ENCODE measurements around the gene ADSL.

The ADSL gene

GRCh38 chr22:40407831-40408717 lies 61.8 kb downstream of the ADSL start:
- TF ChIP-seq CTCF (IDR thresholded peaks at IDR 0.05; ENCODE audit: low read depth, low read length), result no peak
- no peak overlapping the region for H3K4me3 ChIP-seq (ENCODE audit: low read depth, low read length)

- H3K4me3 ChIP-seq (ENCODE audit: low read depth, low read length), result no peak overlapping the region
- TF ChIP-seq CTCF (IDR thresholded peaks at IDR 0.05; ENCODE audit: low read depth, low read length), result no peak
These were observed 62.7 kb downstream of the ADSL start for GRCh38 chr22:40408718-40409612.

- no peak for TF ChIP-seq CTCF (IDR thresholded peaks at IDR 0.05; ENCODE audit: low read depth, low read length)
- H3K4me3 ChIP-seq (ENCODE audit: low read depth, low read length), result no peak overlapping the region
These were observed 63.4 kb downstream of the ADSL start for GRCh38 chr22:40409613-40410113.

DNA sequence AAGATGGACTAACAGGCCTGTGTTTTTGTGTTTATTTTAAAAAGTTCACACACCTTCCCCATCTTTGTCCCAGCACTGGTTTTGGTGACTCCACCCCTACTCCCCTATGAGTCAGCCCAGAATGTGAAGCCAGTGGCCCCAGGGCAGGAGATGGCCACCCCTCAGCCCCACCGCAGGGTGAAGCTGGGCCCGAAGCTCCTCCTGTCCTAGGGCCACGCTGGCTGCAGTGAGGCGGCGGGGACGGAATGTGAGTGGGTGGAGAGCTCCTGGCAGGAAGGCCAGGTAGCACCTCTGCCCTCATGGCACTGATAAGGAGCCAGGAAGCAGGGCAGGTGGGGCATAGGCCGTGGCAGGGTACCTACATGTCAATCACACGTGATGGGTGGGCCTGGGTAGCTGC lies 64.0 kb downstream of the ADSL start:
- H3K4me3 ChIP-seq (ENCODE audit: low read depth, low read length), result no peak overlapping the region
- no peak for TF ChIP-seq CTCF (IDR thresholded peaks at IDR 0.05; ENCODE audit: low read depth, low read length)

DNA sequence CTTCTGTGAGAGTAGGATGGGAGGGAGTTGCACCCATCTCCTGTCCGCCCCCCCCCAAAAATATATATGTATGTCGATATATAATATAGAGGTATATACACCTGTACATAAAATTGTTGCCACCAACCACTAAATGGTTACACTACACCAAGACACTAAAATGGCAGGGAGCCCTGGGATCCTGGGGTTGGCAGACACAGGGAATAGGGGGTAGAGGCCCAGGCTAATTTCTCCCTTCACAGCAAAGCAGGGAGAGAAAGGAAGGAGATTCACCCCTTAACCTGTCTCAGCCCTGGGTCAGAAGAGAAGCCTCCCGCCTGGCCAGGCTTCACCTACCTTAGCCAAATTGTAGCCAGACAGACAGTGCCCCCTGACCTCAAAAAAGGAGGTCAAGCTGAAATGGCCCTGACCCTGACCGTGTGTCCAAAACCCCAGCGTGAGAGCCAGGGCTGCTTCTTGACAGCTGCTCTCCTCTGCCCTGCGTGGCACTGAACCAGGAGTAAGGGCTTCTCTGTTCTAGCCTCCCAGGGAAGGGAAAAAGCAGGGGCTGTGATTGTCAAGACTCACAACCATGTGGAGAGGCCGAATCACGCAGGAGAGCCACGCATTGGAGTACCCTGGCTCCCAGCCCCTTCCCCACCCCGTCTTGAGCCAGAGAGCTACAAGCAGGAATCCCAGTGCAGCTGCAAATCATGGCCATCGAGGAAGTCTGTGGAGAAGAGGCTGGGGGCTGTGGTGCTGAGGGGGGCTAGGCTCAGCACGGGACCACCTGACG lies 64.6 kb downstream of the ADSL start:
- no peak for TF ChIP-seq CTCF (IDR thresholded peaks at IDR 0.05; ENCODE audit: low read depth, low read length)
- H3K4me3 ChIP-seq (ENCODE audit: low read depth, low read length), result no peak overlapping the region

DNA sequence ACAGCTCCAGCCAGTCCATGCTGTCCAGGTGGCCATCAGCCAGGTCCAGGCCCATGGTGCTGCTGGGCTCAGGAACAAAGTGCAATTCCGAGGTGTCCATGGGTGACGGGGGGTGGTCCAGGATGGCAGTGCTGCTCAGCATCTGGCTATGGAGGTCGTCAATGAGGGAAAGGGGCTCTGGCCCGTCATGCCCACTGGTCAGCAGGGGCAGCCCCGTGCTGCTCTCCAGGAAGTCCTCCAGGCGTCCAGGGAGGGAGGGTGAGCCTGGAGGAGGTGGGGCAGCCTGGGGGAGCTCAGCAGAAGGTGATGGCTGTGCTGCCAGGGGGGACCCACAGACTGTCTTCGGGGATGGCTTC lies 65.2 kb downstream of the ADSL start:
- H3K4me3 ChIP-seq (ENCODE audit: low read depth, low read length), result no peak overlapping the region
- no peak for TF ChIP-seq CTCF (IDR thresholded peaks at IDR 0.05; ENCODE audit: low read depth, low read length)

All from WI38 (cell line).